Activated B cell treated with CpG ODN at 0.5 μM for 24 hours (primary cell): ENCODE data around the gene ZNF12. TPM values are rescaled to one million over a fixed set of nuclear protein-coding genes. Genes with fewer than 3 reads are reported as not detected.

ENCODE experiments used
- ATAC-seq: fragments of 200-7000 bp; cut with Tn5 transposase; one replicate; pipeline ENCODE4 v1.10.0; 2021; ENCODE audit warnings: low read depth, mild to moderate bottlenecking, moderate library complexity
- CTCF ChIA-PET: fragments of 350-600 bp; sonication (Branson Sonifier 250); formaldehyde crosslinking; loops from one replicate; lab custom pipeline; 2021; ENCODE audit warnings: antibody characterized with exemption; lab: Charles Lee
- POLR2A ChIA-PET: fragments of 350-600 bp; sonication (Branson Sonifier 250); formaldehyde crosslinking; loops from one replicate; lab custom pipeline; 2021; ENCODE audit warnings: antibody characterized with exemption; lab: Charles Lee
- DNase-seq: peaks from one replicate; pipeline ENCODE4 v3.0.0; 2022
- H3K27ac Mint-ChIP-seq: one replicate; pipeline ENCODE4 v1.8.0; 2020; ENCODE audit warnings: mixed read lengths
- H3K27me3 Mint-ChIP-seq: one replicate; pipeline ENCODE4 v1.8.0; 2021; ENCODE audit warnings: mixed read lengths
- H3K36me3 Mint-ChIP-seq: one replicate; pipeline ENCODE4 v1.8.0; 2021; ENCODE audit warnings: low read depth, mixed read lengths
- H3K4me1 Mint-ChIP-seq: one replicate; pipeline ENCODE4 v1.8.0; 2021; ENCODE audit warnings: mixed read lengths
- H3K4me3 Mint-ChIP-seq: one replicate; pipeline ENCODE4 v1.8.0; 2020; ENCODE audit warnings: mild to moderate bottlenecking, mixed read lengths
- H3K9me3 Mint-ChIP-seq: one replicate; pipeline ENCODE4 v1.8.0; 2020; ENCODE audit warnings: mixed read lengths
- intact Hi-C: fragments of 100-400 bp; cut with micrococcal nuclease; formaldehyde crosslinking; loops from one replicate; pipeline ENCODE4 v1.15.1; 2024
- total RNA-seq: library from RNA; stranded (reverse); gene quantifications from 2 replicates; pipeline ENCODE4 v1.2.3, GENCODE V29; 2022
- TF ChIP-seq, protein P1 (sequence below): fragments of 200-600 bp; IDR thresholded peaks from one replicate; pipeline ENCODE4 v1.8.0; 2022; ENCODE audit warnings: antibody characterized with exemption, mild to moderate bottlenecking

The ZNF12 gene
- total RNA-seq, 1 donor from 2014 or later, result 35.6 TPM

DNA sequence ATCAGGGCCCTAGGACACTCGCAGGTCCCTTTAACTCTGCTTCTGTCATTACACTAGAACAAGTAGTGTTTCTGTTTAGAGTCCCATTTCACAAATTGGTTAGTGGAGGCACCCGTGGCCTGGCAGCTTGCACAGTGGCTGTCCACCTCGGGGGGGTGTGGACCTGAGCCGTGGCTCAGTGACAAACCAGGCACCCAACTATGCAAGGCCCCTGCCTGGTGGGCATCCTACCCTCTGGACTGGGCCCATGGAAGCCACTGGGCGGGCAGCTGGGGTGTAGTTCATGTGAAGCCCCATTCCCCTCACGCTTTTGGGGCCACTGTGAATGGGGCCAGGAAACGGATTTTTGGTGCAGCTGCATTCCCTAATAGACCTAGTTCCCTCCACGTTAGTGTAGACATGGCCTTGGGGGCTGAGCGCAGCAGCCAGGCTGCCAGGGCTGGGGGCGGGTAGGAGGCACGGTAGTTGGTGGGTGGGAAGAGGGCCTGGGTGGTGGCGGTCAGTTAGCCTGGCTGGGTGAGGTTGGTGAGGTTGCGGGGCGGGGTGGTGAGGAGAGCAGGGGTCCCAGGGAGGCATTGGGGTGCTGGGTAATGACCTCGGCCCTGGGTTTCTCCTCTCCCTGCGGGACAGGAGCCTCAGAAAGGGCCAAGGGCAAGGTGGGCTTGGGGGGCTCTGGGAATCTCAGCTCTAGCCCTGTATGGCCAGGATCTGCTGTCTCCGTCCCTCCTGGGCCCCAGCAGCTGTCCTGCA is 50.9 kb downstream of the ZNF12 start:
- CTCF ChIA-PET, result no interaction called here
- no peak overlapping the region for H3K4me3 Mint-ChIP-seq

DNA sequence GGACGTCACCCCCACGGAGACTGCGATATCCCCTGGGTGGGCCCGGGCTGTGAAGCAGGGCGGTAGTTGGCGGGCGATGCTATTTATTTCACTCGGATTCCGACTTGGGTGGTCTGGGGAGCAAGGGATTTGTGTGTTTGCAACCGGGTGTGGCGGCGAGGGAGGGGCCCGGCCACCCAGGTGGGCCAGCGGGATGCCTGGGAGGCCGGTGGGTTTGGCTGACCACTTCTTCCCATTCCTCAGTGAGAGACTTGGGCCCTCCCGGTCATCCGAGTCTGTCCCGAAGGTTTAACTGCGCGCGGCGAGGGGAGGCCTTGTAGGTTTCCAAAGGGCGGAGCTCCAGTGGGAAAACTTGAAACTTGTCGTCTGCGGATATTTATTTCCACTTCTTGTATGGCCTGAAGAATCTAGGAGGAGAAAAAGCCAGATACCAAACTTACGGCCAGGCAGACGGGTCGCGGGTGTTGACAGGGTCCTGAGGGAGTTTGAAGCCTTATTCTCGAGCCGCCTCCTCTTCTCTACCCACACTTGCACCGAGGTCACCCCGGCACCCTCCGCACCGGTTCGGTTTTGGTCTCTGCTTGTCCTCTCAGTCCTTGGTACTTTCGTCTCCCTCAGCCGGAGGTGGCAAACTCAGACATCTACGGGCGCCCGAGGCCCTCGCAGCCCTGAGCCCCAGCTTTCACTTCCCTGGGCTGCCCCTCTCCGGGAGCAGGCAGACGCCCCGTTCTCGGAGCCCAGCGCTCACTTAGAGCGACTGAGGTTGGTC is 51.7 kb downstream of the ZNF12 start:
- POLR2A ChIA-PET, result no interaction called here
- Mint-ChIP-seq H3K27ac (no peak overlapping the region), H3K27me3 (no peaks in the 10 kb centered on the region), H3K4me3 (no peak overlapping the region), H3K4me1 (no peaks in the 10 kb centered on the region), H3K36me3 (peaks cover 33% of the 10 kb centered on the region), H3K9me3 (no peaks in the 10 kb centered on the region)
- DNase-seq, result no peak
- CTCF ChIA-PET, result no interaction called here
- no peak for ATAC-seq
- TF ChIP-seq, protein P1, sequence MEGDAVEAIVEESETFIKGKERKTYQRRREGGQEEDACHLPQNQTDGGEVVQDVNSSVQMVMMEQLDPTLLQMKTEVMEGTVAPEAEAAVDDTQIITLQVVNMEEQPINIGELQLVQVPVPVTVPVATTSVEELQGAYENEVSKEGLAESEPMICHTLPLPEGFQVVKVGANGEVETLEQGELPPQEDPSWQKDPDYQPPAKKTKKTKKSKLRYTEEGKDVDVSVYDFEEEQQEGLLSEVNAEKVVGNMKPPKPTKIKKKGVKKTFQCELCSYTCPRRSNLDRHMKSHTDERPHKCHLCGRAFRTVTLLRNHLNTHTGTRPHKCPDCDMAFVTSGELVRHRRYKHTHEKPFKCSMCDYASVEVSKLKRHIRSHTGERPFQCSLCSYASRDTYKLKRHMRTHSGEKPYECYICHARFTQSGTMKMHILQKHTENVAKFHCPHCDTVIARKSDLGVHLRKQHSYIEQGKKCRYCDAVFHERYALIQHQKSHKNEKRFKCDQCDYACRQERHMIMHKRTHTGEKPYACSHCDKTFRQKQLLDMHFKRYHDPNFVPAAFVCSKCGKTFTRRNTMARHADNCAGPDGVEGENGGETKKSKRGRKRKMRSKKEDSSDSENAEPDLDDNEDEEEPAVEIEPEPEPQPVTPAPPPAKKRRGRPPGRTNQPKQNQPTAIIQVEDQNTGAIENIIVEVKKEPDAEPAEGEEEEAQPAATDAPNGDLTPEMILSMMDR, result no peak
- intact Hi-C loops, result no loop called here

More for the DNA sequence above, 50.9 kb downstream of the ZNF12 start:
- DNase-seq, result no peak
- H3K27ac Mint-ChIP-seq, result no peak overlapping the region
- H3K27me3 Mint-ChIP-seq, result no peaks in the 10 kb centered on the region
- TF ChIP-seq, protein P1, result no peak
- intact Hi-C loops, result no loop called here
- ATAC-seq, result no peak
- H3K36me3 Mint-ChIP-seq, result peaks cover 25% of the 10 kb centered on the region
- POLR2A ChIA-PET, result no interaction called here
- no peaks in the 10 kb centered on the region for H3K9me3 Mint-ChIP-seq
- H3K4me1 Mint-ChIP-seq, result no peaks in the 10 kb centered on the region

DNA sequence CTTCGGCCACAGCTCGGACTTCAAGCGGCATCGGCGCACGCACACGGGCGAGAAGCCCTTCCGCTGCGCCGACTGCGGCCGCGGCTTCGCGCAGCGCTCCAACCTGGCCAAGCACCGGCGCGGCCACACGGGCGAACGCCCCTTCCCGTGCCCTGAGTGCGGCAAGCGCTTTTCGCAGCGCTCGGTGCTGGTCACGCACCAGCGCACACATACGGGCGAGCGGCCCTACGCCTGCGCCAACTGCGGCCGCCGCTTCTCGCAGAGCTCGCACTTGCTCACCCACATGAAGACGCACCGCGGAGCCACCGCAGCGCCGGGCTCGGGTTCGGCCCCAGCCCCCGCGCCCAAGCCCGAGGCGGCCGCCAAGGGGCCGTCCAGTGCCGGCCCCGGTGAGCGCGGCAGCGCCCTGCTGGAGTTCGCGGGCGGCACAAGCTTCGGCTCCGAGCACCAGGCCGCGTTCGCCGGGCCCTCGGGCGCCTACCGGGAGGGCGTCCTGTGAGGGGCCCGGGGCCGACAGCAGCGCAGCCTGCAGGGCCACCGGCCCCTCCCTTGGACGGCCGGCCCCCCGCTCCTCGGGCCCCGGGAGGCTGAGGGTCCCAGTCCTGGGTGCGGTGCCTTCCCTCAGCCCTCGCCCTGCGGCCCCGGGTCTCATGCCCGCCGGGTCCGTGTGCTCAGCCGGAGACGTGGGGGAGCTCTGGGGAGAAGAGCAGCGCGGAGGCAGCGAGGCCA is 52.5 kb downstream of the ZNF12 start:
- no peak for DNase-seq
- ChIA-PET CTCF (no interaction called here), POLR2A (no interaction called here)
- Mint-ChIP-seq H3K4me1 (no peaks in the 10 kb centered on the region), H3K4me3 (no peak overlapping the region), H3K27ac (no peak overlapping the region), H3K27me3 (no peaks in the 10 kb centered on the region), H3K36me3 (peaks cover 40% of the 10 kb centered on the region), H3K9me3 (no peaks in the 10 kb centered on the region)
- TF ChIP-seq, protein P1, result no peak
- intact Hi-C loops, result no loop called here
- no peak for ATAC-seq

DNA sequence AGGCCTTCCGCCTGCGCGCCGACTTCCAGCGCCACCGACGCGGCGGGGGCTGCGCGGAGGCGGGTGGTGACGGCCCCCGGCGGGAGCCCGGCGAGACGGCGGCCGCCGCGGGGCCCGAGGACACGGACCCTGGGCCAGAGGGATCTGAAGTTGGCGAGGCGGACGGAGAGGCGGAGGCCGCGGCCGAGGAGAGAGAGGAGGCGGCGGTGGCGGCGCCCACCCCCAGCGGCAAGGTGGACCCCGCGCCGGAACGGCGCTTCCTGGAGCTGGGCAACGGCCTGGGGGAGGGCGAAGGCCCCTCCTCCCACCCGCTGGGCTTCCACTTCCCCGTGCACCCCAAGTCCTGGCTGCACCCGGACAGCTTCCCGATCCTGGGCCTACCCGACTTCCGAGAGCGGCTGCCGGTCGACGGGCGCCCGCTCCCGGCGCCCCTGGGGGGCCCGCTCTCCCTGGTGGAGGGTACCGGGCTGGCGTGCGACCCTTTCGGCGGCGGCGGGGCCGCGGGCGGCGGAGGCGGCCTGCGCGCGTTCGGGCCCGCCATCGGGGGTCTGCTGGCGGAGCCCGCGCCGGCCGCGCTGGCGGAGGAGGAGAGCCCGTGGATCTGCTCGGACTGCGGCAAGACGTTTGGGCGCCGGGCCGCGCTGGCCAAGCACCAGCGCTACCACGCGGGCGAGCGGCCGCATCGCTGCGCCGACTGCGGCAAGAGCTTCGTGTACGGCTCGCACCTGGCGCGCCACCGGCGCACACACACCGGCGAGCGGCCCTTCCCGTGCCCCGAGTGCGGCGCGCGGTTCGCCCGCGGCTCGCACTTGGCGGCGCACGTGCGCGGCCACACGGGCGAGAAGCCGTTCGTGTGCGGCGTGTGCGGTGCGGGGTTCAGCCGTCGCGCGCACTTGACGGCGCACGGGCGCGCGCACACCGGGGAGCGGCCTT is 53.4 kb downstream of the ZNF12 start:
- H3K27me3 Mint-ChIP-seq, result no peaks in the 10 kb centered on the region
- H3K27ac Mint-ChIP-seq, result no peak overlapping the region
- H3K4me3 Mint-ChIP-seq, result no peak overlapping the region
- TF ChIP-seq, protein P1, result no peak
- no peaks in the 10 kb centered on the region for H3K9me3 Mint-ChIP-seq
- H3K36me3 Mint-ChIP-seq, result peaks cover 49% of the 10 kb centered on the region
- intact Hi-C loops, result no loop called here
- POLR2A ChIA-PET, result no interaction called here
- ATAC-seq (no peak), DNase-seq (no peak)
- CTCF ChIA-PET, result no interaction called here
- no peaks in the 10 kb centered on the region for H3K4me1 Mint-ChIP-seq
